CD4-positive, alpha-beta T cell treated with Interferon gamma for 1 hour (primary cell): Measurements from ENCODE around the gene SMAD5.
A peak's percentile ranks its signal among the peaks of the same experiment; 100 is the strongest.

Experiments used
- DNase-seq: peaks from one replicate; pipeline ENCODE4 v3.0.0-alpha.2; 2020

The SMAD5 gene

DNA sequence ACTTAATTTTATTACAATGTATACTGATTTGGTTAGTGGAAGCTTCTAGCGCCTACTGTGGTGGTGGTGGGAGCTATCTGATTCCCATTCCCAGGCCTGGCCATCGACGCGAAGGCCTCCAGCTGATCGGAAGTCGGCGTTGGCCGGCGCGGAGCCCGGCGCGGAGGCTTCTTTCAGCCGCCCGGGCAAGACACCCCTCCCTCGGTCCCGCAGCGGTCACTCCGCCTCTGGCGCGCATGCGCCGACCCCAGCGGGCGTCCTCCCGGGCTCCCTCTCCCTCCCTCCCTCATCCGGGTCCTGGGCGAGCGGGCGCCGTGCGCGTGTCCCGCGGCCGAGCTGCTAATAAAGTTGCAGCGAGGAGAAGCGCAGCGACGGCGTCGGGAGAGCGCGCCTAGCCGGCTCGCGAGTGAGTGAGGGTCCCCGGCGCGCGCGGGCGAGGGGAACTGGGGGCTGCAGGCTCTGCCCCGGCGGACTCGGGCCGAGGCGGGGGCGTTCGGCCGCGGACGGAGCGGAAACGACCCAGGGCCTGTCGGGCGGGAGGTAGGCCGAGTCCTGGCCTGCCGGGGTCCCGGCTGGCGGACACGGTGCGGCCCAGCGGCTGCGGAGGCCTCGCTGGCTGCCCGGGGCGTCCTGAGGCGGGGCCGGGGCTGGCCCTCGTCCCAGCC is at the start of gene SMAD5:
TSS of gene SMAD5 (plus strand) at position 289 of the 665 bp plus-strand sequence. CDS start 20,916 bp downstream, outside the sequence.
- DNase-seq = peak; percentile 87

DNA sequence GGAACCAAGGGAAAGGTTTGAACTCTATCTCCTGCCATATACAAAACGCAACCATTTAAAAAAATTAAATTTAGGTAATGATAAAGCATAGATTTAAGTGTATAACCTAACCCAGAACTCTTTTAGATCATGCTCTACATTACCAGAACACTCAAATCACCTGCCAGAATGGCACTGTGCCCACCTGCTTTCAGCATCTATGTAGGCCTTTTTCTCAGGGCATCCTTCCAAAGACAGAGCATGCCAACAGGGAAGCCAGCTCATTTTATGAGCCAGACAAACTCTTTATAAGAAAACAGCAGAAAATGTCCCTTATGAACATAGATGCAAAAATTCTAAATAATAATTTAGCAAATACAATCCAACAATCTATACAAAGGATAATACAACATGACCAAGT is 47.9 kb upstream of the SMAD5 start:
- no peak for DNase-seq

DNA sequence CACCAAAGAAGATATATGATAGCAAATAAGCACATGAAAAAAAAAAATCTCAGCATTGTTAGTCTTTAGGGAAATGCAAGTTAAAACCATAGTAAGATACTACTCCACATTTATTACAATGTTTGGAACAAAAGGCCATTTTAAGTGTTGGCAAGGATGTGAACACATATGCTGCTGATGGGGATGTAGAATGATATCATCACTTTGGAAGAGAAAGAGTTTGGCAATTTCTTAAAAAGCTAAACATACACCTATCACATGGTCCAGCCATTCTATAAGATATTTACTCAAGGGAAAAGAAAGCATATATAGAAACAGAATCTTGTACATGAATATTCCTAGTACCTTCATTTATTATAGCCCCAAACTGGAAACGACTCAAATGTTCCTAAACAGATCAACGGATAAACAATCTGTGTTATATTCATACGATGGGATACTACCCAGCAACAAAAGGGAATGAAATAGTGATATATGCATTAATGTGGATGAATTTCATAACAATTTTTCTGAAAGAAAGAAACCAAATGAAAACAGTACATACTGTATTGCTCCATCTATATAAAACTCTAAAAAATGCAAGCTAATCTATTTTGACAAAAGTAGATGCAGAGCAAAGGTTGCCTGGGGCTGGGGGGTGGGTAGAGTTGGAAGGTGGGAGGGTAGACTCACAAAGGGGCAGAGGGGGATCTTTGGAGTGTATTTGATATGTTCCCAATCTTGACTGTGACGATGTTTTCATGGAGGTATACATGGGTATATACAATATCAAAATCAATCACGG is 45.7 kb upstream of the SMAD5 start:
- DNase-seq = no peak

DNA sequence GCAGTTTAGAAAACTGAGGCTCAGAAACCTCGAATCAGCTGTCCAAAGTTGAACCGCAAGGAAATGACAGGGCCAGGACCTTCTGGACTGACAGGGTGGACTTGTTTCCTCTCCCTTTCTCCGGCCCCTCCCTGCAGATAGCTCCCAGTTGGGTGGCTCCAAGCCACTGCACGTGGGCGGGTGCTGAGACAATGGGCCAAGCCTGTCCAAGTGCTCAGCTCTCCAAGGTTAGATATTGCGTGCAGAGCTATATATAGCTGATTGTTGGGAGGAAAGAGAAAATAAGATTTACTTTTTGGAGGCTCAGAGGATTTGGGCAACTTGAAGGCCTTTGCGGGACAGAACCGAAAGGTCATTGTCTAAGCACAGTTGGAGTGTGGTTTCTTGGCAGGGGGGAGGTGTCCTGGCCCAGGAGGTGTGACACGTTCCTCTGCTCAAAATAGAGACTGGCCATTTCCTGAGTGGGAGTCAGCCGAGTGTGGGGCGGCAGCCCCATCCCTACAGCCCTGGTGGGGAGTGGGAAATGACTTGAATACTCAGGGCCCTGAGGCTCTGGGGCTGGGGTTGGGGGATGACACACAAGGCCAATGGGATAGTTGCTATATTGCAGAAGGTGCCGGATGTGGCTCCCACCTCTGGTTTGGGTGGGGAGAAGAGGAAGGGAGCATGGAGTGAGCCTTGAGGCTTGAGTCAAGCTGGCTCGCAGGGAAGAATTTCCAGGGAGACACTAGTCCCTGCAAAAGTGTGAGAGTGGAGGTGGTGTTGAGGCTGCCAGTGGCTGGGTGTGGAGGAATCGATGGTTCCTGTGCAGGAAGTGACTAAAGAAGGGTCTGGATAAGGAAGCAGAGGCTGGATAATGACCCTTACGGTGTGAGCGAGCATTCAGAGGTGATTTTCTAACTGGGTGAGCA is 44.4 kb upstream of the SMAD5 start:
- DNase-seq = no peak

DNA sequence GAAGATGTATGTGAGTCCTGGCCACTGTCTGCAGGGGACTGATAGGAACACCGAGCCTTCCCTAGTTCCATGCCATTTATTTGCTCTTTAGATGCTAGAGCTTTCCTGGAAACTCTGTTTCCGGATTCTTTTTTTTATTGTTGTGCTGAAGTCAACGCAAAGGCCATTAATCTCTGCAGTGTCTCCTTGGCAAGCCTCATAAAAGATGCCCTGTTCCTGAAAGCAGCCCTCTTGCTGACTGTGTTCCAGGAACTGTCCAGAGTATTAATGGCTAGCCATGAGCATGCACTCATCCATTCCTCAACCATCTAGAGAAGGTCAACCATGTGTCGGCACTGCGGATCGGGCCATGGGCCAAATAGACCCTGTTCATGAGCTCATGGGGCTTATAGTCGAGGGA is 42.9 kb upstream of the SMAD5 start:
- DNase-seq = no peak

DNA sequence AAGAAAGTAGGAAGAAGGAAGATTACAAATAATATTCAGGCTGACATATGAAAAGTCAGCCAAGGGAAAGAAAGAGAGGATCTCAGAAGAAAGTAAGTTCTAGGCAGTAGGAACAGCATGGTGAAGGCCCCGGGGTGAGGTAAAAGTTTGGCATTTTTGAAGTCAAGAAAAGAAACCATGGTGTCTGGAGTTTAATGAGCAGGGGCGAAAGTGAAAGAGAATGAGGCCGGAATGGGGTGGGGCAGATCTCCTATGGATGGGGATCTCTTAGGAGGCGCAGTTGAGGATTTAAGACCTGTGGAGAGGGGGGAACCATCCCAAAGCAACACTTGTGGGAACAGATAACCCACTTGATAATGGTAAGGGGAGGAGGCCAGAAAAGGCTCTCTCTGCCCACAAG is 42.3 kb upstream of the SMAD5 start:
- no peak for DNase-seq

DNA sequence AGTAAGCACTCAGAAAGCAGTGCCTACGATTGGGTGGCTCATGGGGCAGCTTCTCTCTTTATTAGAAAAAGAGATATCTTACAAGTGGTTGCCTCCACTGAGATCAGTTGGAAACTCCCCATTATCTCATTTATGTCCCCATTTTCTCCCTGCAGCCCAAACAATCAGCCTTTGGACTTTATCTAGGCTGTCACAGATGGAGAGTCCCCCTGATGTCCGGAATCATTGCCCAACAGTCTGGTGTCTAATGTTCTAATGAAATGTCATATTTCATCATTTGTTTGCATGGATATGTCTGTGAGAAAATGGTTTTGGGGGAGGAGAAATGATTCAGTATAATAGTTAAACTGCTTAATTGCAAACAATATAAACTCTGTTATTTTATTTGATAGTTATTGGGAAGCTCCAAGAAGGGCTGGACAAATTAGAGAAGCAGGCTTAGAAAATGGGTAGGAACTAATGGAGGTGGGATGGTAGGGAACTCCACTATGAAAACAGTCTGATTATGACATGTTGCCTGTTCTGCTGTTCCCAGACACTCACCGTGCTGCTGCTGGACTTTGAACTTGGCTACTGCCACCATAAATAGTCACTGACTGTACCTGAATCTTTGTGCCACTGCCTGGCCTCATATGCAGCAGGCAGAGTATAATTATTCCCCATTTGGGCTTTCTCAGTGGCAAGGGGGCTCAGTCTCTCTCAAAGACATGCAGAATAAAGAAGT is 38.3 kb upstream of the SMAD5 start:
- DNase-seq = no peak

DNA sequence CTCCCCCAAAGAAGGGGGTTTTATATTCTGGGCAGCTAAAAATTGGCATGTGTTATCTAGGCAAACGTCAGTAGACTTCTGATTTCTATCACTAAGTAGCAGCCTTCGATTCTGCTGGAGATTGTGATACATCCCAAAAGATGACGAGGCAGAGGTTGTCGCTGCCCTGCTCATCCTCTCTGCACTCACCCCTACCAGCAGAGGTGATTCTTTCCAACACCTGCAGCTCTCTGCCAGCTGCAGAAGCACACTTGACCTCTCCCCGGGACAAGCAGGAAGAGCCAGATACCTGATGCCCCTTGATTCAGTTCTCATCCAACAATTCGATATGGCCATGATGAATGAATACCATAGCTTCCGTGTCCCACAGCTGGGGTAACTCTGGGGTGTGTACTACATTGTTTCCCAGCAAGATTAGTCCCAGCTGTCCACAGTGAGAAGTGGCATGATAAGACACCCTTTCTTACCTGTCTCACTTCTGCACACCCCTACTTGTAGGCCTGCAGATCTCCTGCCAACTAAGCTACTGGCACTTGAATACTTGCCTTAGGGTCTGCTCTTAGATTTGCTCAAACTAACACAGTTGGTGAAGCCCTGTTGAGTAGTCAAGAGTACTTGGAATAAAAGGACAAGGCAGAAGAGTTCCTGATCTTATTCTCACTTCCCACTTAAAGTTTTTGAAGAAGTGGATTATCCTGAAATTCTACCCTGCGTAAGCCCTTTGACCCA is 37.6 kb upstream of the SMAD5 start:
- no peak for DNase-seq

DNA sequence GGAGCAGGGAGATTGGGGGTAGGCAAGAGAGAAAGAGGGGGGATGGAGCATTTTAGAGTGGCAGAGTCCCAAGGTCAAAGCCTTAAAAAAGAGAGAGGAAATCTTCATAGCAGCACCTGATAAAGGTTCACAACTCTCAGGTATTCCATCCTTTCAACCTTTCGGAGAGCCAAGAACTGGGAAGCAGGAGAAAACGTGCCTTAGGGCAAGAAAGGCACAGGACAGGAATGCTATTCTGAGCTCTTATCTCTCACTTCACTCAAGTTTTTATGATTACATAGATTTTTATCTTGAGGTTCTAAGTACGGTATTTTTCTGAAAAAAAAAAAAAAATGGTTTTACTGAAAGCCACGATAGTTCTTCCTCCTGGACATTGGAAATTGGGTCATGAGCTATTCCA is 34.5 kb upstream of the SMAD5 start:
- DNase-seq = no peak

DNA sequence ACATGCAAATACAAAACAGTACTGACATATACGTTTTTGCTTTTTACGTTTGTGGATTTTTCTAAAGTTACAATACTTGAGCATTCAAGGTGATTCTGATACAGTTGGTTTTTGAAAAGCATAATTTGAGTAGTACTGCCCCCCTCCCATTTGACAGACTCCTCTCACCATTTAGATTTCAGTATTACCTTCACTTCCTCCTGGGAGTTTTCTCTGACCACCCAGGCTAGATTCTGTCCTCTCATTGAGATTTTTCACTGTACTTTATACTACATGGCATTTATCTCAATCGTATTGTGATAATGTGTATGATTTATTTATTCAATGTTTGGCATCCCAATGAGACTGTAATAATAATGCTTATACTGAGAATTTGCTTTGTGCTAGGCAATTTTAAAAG is 32.8 kb upstream of the SMAD5 start:
- no peak for DNase-seq

DNA sequence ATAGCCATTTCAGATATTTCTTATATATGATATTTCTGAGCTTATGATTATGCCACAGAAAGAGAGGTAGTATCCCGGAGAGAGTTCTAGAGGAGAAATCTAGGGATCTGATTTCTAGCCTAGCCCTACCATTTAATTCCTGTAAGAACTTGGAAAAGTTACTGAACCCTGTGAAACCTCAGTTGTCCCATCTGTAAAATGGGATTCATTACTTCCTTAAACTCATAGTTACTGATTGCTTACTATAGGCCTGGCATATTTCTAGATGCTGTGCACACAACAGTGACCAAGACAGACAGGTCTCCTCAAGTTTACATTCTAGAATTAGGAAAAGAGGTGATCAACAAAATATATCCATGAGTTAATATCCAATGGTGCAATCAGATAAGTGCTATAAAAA is 30.8 kb upstream of the SMAD5 start:
- DNase-seq = no peak

DNA sequence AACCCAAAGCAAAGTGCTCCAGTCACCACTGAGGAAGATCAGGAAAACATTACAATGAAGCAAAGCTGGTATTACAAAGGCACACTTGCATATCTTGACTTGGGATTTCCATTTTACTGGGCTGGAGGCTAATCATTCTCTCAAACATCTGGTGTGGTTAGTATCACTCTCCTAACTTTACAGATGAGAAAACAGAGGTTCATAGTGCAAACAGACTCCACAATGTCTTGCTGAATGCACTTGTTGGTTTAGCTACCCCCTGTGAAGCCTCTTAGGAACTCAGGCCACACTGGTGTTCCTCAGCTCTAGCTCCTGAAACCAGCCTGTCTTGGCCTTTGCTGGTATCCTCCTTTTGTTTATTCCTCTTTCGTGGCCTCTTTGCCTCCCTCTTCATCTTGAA is 29.5 kb upstream of the SMAD5 start:
- DNase-seq = no peak

DNA sequence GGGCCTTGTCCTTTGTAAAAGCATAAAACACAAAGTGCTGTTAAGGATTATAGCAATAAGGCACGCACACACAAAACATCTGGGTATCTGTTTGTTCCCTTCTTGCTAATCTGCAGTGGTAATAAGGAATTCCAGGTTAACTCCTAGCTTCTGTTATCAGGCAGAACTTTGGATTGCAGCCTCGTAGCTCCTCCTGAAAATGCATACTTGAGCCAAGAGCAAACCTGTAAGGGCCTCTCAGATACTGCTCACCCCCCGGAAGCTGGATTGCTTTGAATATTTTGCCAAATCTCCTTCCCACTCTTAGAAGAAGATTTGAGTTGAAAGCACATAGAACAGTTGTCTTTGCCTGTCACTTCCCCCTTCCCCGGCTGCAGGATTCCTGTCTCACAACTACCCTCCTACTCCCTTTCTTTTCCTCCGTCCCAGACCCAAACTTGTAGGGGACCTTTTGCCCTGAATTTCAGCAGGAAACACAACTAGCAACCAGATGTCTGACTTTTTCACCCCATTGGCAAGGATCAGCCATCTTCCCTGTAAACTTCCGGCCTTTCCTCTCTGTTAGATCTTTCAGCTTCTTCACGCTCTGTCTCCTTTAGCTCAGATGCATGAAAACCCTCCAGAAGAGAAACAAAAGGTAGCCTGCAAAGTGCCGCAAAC is 28.2 kb upstream of the SMAD5 start:
- no peak for DNase-seq

DNA sequence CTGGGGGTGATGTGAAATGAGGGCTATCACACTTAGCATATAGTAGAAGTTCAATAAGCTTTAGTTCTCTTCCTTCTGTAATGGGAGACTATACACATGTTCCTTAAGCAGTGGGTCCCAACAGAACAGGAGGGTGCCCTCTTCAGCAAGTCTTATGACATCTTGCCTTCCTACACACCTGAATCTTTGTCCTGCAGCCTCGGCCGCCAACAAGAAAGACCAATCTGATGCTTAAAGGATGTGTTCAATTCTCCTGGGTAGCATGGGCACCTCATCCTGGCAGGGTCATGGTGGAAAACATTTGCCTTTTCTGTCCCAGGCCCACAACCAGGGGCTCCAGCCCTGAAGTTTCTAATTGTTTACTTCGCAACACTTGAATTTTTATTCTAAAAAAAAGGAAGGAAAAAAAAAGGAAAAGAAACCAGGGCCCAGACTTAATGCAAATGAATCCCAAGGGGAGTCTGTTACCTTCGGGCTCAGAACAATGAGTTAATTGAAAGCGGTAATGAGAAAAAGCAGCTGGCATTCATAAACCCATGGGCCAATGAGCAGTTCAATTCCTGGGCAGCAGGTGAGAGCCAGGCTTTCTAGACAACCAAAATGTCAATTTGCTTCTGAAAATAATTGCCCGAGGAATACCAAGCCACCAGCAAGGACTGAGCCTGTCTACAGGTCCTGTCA is 26.2 kb upstream of the SMAD5 start:
- DNase-seq = no peak

DNA sequence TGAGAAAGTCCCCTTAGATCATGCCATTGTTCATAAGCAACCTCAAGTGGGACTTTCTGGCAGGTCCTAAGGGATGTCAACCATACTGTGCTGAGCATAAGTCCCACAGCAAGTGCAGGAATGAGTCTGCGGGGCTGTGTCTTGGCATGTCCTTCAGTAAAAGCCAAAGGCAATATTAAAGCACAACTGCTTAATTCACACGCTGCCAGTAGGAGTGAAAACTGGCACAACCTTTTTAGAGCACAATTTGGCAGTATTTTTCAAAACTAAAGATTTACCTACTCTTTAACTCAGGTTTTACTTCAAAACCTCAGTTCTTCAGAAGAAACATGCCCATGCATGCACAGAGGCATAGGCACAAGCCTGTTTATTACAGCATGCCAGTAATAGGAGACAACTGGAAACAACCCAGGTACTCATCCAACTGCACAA is 24.4 kb upstream of the SMAD5 start:
- DNase-seq = no peak

DNA sequence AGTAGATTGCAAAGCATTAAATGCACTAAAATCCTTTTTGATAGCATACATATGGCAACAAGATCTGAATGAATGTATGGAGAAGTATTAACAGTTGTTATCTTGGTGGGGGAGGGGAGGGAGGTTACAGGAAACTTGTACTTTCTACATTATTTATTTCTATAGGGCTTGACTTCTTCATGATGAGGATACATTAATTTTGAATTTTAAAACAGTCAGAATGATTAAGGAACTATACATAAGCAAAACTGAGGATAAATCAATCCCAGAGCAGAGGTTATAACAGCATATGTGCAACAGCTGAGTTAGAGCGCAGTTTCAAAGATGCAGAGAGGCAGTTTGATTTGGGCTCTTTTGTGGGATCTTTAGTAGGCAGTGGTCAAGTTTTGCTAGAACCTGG is 23.9 kb upstream of the SMAD5 start:
- no peak for DNase-seq

DNA sequence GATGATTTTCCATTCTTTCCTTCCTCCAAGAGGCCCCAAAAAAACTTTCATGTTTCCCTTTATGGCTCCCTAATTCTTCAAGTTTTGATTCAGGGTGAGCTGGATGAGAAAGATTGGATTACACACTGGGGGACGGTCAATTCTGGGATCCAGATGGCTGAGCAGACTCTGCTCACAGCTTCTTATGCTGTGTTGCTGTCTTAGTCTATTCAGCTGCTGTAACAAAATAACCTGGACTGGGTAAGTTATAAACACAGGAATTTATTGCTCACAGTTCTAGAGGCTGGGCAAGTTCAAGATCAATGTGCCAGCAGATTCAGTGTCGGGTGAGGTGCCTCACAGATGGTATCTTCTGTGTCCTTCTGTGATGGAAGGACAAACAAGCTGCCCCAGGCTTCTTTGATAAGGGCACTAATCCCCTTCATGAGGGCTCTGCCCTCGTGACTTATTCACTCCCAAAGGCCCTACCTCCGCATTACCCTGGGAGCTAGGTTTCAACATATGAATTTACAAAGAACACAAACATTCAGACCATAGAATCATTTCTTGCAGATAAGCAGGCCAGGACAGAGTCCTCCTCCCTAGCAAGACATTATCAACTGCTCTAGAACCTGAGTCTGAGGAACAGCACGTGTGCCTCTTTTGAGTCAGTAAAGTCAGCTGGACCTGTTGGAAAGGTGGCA is 23.1 kb upstream of the SMAD5 start:
- no peak for DNase-seq

DNA sequence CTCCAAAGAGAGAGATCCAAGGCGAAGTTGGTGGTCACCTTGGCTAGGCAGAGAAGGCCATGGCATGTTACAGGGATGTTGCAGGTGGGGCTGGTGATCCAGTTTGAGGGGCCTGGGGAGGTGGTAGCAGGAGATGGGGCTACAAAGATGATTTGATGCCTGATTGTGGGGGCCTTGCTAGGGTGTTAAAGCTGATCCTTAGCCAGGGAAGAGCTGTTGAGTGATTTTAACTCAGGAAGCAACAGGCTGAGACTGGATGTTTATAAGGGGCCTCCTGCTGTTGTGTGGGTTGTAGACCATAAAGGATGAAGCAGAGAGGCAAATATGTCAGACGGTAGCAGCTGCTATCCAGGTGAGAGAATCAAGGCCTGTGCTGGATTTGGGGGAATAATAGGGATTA is 19.0 kb upstream of the SMAD5 start:
- no peak for DNase-seq

DNA sequence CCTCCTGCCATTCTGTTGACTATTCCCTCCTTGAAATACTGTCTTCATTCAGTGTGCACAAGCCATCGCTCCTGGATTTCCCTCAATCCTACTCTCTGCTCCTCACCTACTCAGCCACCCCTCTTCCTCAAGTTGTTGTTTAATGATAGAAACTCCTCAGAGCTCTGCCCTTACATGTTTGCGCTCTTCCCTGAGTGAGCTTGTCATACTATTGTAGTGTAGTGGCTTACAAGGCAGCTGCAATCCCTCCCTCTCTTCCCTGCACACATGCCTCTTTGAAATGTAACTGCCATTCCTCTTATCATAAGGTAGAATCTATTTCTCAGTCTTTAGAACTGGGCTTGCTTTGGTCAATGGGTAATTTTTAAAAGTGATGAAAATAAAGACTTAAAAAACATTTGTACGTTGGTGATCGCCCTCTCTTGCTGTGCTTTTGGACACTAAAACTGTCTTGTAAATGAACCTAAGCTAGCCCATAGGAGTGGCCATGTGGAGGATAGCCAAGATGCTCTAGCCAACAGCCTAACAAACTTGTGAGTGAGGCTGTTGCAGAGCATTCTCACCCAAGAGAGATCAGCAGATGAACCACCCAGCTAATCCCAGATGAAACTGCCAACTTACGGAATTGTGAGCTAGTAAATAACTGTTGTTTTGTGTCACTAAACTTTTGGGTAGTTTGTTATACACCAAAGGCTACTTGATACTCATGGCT is 18.1 kb upstream of the SMAD5 start:
- DNase-seq = no peak
